GM10248 (cell line): ENCODE results near the gene GRID2.
"Not testable (repeated sequence)": the region's sequence is repeated elsewhere in the genome, so short reads cannot be mapped to it uniquely, and the experiment has no call there.

Experiments
- CTCF ChIA-PET: fragments of 300-600 bp; sonication (Branson Sonifier 250); formaldehyde crosslinking; extraction: SDS; loops from one replicate; lab custom pipeline; 2021; ENCODE audit warnings: antibody characterized with exemption; lab: Yijun Ruan, JAX
- POLR2A ChIA-PET: fragments of 350-650 bp; sonication (Branson Sonifier 250); formaldehyde crosslinking; extraction: SDS; loops from one replicate; lab custom pipeline; 2020; ENCODE audit warnings: antibody characterized with exemption; lab: Yijun Ruan, JAX
- DNase-seq: peaks from one replicate; pipeline ENCODE4 v3.0.0; 2012; ENCODE audit errors: extremely low spot score
- CTCF ChIP-seq: IDR thresholded peaks from 2 replicates; pipeline ENCODE4 v1.5.1; 2012; ENCODE audit warnings: mild to moderate bottlenecking, low read depth; ENCODE audit errors: extremely low read depth, missing control alignments, control extremely low read depth

Gene GRID2

DNA sequence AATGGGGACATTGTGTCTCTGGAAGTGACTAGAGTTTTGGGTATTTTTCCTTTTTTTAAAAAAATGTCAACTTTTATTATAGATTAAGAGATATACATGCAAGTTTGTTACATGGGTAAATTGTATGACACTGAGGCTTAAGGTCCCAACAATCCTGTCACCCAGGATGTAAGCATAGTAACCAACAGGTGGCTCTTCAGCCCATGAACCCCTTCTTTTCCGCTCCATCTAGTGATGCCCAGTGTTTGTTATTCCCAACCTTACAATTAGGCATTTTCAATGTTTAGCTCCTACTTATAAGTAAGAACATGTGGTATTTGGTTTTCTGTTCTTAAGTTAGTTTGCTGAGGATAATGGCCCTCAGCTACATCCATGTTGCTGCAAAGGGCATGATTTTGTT lies 102.7 kb downstream of the GRID2 start:
- POLR2A ChIA-PET, result no interaction called here
- CTCF ChIA-PET, result no interaction called here
- no peak for TF ChIP-seq CTCF
- no peak for DNase-seq

- ChIA-PET CTCF (interaction anchor here (1.5 to 2.3 kb wide), 2 partner anchors 11 to 23 kb away, joined by 5 to 7 read pairs; no protein-coding TSS in a partner anchor), POLR2A (no interaction called here)
- TF ChIP-seq CTCF, result no peak
- DNase-seq, result no peak
Measured at GRCh38 chr4:92421920-92422319, 118.2 kb downstream of the GRID2 start.

DNA sequence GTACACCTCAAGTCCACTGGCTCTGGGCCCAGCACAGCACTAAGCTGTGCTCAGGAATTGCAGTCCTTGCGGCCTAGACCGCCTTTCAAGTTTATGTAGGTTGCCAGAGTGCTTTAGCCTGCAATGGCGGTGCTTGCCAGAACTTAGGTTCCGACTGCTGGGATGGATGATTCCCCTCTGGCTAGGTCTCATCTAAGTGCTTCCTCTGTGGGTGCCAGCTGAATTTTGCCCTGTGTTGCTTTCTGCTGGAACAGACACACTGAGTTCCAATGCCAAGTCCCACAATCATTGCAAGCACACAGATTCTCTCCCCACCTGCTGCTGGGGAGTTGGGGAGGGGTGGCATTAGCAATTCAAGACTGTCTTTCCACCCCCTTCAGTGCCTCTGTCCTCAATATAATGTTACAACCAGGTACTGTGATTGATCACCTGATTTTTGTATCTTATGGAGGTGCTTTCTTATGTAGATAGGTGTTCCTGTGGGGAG lies 129.5 kb downstream of the GRID2 start:
- TF ChIP-seq CTCF, result no peak
- ChIA-PET CTCF (no interaction called here), POLR2A (no interaction called here)
- no peak for DNase-seq

DNA sequence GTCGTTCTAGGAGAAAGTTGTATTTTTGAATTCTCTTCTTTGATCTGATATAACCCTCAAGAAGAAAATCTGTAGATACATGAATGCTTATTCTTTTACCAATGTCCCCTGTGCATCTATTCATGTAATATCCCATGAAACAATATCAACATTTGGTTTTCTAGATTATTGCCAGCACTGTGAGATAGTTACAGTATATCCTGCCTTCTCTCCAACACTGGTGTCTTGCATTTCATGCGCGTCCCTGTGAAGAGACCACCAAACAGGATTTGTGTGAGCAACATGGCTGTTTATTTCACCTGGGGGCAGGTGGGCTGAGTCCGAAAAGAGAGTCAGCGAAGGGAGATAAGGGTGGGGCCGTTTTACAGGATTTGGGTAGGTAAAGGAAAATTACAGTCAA lies 135.0 kb downstream of the GRID2 start:
- DNase-seq, POLR2A ChIA-PET, CTCF ChIA-PET: not testable (repeated sequence)

DNA sequence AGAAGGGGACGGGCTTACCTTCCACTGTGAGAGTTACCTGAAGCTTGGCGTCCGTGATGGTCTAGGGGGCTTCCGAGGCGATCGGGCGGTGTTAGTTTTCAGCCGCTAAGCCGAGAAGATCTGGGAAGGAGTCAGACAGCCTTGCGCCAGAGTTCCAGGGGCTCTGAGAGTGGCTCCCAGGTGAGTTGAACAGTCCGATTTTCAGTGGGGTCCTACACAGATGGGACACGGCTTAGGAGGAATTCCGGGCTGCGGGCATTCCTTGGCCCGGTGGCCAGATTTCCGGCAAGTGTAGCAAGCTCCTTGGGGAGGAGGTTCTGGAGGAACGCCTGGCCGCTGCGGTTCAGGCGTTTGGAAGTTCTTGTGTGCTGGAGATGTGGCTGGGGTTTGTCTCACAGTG lies 138.4 kb downstream of the GRID2 start:
- DNase-seq, CTCF ChIA-PET, POLR2A ChIA-PET: not testable (repeated sequence)

- POLR2A ChIA-PET, DNase-seq, CTCF ChIA-PET: not testable (repeated sequence)
Measured at GRCh38 chr4:92444143-92444843, 140.5 kb downstream of the GRID2 start.

DNA sequence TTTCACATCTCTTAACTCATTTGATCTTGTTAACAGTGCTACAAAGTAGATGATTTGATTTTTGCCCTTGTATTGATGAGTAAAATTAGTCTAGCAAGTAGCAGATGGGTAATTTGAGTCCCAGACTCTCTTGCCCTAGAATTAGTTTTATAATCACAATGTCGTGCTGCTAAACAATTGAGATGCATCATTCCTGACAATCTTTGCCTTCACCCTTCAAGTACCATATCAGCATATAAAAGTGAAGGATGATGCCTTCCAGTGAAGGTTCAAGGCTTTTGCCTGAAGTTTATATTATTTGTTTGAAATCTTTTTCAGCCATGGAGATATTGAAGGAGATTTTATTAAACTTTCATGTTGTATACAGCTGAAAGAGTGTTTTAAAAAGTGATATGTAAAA lies 141.4 kb downstream of the GRID2 start:
- POLR2A ChIA-PET, result no interaction called here
- CTCF ChIA-PET, result no interaction called here
- DNase-seq, result no peak
- TF ChIP-seq CTCF, result no peak

DNA sequence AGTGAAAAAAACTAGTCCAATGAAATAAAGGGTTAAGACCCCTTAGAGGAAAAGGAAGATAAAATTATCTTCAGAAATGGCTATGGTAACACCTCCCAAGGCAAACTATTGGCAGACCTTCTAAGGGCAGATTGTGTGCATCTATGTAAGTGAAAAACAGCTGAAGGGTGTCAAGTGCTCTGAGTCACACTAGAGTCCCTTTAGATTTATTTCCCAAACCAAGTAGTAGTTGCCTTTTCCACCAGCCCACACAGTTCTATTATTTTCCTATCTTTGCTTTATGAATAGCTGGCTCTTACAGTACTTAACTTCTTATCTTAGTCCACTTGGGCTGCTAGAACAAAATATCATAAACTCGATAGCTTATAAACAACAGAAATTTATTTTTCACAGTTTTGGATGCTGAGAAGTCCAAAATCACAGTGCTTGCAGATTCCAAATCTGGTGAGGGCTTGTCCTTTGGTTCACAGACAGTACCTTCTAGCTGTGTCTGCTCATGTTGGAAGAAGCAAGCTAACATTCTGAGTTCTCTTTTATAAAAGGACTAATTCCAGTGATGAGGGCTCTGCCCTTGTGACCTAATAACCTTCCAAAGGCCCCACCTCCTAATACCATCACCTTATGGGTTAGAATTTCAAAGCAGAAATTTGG lies 143.6 kb downstream of the GRID2 start:
- ChIA-PET CTCF (no interaction called here), POLR2A (no interaction called here)
- DNase-seq, result no peak
- no peak for TF ChIP-seq CTCF

- DNase-seq, CTCF ChIA-PET, POLR2A ChIA-PET: not testable (repeated sequence)
Measured at GRCh38 chr4:92448176-92448575, 144.4 kb downstream of the GRID2 start.
